DMS 273 treated with DMSO at 0.1 percent for 48 hours (cell line): ENCODE data around the gene TP63.

Experiments used
- DNase-seq: peaks from one replicate; lab custom pipeline; 2025; lab: John Stamatoyannopoulos, UW

The TP63 gene

GRCh38 chr3:189863031-189863430 lies 231.8 kb downstream of the TP63 start:
- no peak for DNase-seq

GRCh38 chr3:189868061-189868460 lies 236.9 kb downstream of the TP63 start:
- DNase-seq: no peak

- DNase-seq: no peak
These were observed 238.0 kb downstream of the TP63 start for GRCh38 chr3:189869165-189869564.

- no peak for DNase-seq
These were observed 240.2 kb downstream of the TP63 start for GRCh38 chr3:189871418-189871817.

GRCh38 chr3:189883113-189883753 lies 252.0 kb downstream of the TP63 start:
- no peak for DNase-seq

GRCh38 chr3:189890496-189890895 lies 259.3 kb downstream of the TP63 start:
- DNase-seq: no peak

- no peak for DNase-seq
These were observed 265.3 kb downstream of the TP63 start for GRCh38 chr3:189896533-189896932.

- DNase-seq: no peak
These were observed 266.2 kb downstream of the TP63 start for GRCh38 chr3:189897406-189897805.

GRCh38 chr3:189898559-189899153 lies 267.5 kb downstream of the TP63 start:
- no peak for DNase-seq

GRCh38 chr3:189899186-189899585 lies 268.0 kb downstream of the TP63 start:
- DNase-seq: no peak

GRCh38 chr3:189900578-189900977 lies 269.4 kb downstream of the TP63 start:
- no peak for DNase-seq

- DNase-seq: no peak
These were observed 270.3 kb downstream of the TP63 start for GRCh38 chr3:189901481-189901880.

GRCh38 chr3:189902230-189903186 lies 271.3 kb downstream of the TP63 start:
- DNase-seq: no peak

GRCh38 chr3:189903562-189904250 lies 272.5 kb downstream of the TP63 start:
- DNase-seq: no peak

- DNase-seq: no peak
These were observed 276.6 kb downstream of the TP63 start for GRCh38 chr3:189907803-189908202.

GRCh38 chr3:189908646-189909045 lies 277.5 kb downstream of the TP63 start:
- DNase-seq: no peak

GRCh38 chr3:189909139-189909538 lies 277.9 kb downstream of the TP63 start:
- DNase-seq: no peak

GRCh38 chr3:189909573-189909972 lies 278.4 kb downstream of the TP63 start:
- DNase-seq: no peak

GRCh38 chr3:189911001-189911400 lies 279.8 kb downstream of the TP63 start:
- DNase-seq: no peak

GRCh38 chr3:189914799-189915198 lies 283.6 kb downstream of the TP63 start:
- no peak for DNase-seq

- DNase-seq: no peak
These were observed 290.6 kb downstream of the TP63 start for GRCh38 chr3:189921770-189922169.
